KBM-7 (cell line): Measurements from ENCODE around the gene ROBO1.
"Not testable (repeated sequence)": the region's sequence is repeated elsewhere in the genome, so short reads cannot be mapped to it uniquely, and the experiment has no call there.

Experiments used
- DNase-seq: peaks from one replicate; pipeline ENCODE4 v3.0.0-alpha.2; 2015
- in situ Hi-C: fragments of 300-500 bp; cut with MboI; formaldehyde crosslinking; loops from 2 replicates; pipeline ENCODE4 v1.14.3; 2020; ENCODE audit warnings: low sequenced_read_pairs, low pct_unique_long_range_greater_than_20kb, mixed read lengths

Gene ROBO1

DNA sequence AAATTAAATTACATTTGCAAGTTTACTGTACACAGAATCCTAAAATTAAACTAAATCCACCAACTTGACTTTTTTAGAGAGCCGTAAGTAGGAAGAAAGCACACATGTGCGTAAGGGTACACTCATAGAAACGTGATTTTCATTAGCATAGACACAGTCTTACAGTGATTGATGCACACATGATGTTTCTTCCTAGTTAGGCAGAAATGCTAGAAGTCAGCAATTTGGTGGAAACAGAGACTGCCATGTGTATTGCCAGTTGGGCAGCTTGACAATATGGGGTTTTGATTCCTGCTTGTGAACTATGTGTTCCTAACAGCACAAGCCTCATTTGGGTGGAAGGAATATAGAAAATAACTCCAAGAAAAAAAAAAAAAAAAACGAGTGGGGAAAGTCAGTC lies 878.5 kb downstream of the ROBO1 start:
- no peak for DNase-seq
- in situ Hi-C loops = no loop called here

- DNase-seq = no peak
- in situ Hi-C loops = no loop called here
Observed at GRCh38 chr3:78888635-78889034, 879.2 kb downstream of the ROBO1 start.

DNA sequence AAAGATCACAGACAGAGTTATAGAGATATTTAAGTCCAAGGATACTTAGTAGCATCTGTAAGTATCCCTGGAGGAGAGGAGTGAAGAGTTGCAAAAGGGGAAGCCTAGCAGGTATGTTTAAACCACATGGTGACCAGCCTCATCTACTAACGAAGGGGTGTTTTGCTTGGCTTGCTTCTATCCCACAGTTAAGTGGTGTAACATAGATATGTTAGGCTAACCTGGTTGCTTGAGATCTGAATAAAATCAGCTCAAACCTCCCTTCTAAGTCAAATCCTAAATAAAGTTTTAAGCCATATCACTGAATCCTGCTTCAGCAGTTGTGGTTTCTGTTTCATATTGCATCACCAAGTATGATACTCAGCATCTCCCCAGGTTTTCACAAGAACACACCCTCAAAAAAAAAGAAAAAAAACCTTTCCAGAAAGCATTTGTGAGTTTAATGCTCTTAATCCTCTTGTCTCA lies 880.2 kb downstream of the ROBO1 start:
- in situ Hi-C loops = no loop called here
- no peak for DNase-seq

DNA sequence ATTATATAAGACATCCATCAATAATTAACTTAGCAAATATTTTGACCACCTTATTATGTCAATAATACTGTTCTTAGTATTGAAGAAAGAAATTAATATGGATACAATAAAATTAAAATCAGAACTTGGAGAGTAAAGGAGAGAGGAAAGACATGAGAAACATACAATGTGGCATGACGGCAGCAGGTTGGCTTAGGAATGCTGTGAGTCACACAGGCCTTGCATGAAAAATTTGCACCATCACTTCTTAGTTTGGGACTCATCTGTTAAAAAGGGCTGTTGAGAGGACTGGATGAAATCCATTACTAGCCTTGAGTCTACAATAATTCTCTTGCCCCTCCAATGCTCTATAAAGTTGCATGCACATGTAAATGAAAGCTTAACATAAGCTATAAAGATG lies 880.8 kb downstream of the ROBO1 start:
- in situ Hi-C loops = no loop called here
- no peak for DNase-seq

DNA sequence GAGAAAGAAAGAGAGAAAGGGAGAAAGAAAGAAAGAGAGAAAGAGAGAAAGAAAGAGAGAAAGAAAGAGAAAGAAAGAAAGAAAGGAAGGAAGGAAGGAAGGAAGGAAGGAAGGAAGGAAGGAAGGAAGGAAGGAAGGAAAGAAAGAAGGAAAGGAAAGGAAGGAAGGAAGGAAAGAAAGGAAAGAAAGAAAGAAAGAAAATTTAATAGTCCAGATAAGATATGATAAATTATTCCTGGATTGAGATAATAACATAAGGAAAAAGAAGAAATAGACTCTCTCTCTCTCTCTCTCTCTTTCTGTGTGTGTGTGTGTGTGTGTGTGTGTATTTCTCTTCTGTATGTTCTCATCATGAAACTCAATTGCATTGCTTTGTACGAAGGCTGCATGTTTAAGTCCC lies 883.2 kb downstream of the ROBO1 start:
- in situ Hi-C loops, DNase-seq: not testable (repeated sequence)

DNA sequence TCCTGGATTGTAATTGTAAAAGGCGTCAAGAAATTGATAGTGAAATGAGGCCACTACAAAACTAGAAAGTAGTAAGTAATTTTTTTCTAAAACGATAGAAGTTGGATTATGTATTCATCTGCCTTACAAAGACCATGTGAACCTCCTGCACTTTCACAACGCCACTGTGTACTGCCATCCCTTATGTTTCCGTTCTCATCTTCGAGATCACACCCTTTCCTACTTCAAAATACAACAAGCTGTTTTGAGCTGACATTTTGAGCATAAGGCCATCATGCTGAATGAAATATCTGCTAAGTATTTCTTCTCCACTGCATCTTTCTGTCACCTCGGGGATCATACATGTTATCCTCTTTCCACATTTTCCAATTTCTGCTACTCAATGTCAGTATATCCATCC lies 885.5 kb downstream of the ROBO1 start:
- DNase-seq = no peak
- in situ Hi-C loops = no loop called here

GRCh38 chr3:78881501-78881900 lies 886.3 kb downstream of the ROBO1 start:
- no peak for DNase-seq
- in situ Hi-C loops = no loop called here

DNA sequence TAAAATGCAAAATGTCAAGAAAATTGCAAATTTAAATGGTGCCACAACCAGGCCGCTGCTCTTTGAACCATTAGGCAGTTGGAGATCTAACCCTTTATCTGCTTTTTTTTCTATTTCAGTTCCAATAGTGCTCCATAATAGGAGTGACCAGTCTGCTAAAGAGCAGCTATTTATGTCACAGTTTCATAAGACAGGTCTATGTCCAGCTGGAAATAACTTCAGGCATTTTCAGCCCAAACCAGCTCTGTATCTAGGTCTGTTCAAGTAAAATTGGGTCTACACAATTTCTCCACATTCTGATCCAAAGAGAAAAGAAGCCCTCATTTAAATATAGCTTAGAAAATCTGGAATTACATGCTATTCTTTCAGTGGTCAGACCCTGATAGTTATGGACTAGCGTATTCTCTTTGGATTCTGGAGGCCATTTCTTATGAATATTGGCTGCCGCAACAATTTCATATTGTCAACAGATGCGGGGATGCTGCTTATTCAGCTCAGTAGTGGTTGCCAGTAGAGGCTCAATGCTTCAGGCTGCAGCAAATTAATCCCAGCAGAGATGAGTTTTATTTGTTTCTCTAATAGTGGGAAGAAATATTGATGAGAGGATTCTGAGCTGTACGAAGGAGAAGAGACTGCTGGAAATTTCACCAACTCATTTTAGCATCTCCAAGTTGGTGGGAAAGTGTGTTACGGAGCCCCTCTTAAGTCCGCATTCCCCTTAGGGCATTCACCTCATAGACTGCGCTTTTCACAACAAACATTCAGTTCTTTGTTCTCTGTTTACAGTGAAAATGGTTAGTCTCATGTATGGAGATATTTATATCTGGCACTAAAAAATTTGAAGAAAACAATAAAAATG lies 887.0 kb downstream of the ROBO1 start:
- in situ Hi-C loops = no loop called here
- no peak for DNase-seq

DNA sequence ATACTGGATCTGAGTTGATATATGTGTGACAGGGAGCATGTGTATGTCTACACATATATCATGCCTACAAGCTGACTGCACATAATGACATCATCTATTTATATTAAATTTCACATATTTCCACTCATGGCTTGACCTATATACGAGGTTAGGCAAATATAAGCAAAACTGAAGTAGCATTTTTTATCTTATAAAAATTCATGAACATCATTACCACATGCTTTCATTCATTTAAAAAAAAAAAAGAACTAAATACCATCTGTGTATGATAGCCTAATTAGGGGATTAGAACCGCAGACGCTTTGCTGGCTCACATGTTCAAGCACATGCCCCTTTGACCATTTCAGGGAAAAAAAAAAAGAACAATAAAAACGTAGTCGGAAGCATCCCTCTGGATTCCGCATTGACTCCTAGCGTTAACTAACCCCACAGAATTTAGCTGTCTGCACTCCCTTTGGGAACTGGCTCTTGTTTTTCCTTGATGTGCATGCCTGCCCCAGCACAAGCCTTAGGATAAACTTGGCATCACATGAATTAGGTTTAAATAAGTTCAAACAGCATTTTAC lies 888.4 kb downstream of the ROBO1 start:
- in situ Hi-C loops = no loop called here
- DNase-seq = no peak

DNA sequence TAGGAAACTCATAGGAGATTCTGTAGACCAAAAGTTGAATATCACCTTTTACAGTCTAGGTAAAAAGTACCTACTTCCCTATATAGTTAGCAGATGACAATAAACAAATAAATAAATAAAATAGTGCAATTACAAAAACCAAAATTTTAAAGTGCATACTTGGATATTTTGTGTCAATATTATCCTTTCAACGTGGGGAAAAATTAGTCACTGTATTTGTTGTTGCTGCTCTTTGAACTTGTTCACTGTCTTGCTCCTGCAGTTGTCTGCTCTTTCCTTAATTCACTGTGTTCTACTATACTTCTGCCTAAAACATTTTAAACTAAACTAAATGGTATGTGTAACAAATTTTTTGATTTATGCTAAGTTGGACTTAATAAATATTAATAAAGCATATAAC lies 889.0 kb downstream of the ROBO1 start:
- DNase-seq = no peak
- in situ Hi-C loops = no loop called here

DNA sequence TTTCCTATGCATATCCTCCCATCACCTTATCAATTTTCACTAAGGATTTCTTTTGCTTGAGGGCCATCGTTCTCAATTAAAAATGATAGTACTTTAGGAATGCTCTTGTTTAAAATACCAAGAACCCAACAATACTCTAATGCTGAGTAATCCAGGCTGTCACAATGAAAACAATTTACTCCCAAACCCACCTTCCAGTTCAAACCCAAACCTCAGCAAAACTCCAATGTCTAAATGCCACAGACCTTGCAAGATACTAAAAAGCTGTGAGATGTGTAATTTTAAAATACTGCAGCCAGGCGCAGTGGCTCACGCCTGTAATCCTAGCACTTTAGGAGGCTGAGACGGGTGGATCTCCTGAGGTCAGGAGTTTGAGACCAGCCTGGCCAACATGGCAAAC lies 889.8 kb downstream of the ROBO1 start:
- in situ Hi-C loops = no loop called here

GRCh38 chr3:78875851-78876250 lies 891.9 kb downstream of the ROBO1 start:
- in situ Hi-C loops = no loop called here
- no peak for DNase-seq

More for the DNA sequence above, 889.8 kb downstream of the ROBO1 start:
- DNase-seq = no peak

DNA sequence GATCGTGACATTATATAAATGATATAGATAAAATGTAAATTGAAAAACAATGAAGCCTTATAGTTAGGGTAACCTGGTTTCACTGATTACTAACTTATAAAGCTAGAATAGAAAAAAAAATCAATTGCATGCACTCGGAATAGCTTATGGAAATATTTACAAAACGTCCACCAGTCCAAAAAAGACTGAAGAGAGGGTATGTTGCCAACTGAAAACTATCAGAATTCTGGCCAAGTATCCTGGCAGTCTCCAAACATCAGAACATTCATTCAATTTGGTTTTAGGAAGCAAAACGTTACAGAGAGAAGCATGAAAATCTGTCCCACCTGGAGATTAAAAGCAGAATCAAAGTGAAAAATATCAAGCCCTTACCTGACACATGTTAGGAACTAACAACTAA lies 892.4 kb downstream of the ROBO1 start:
- in situ Hi-C loops = no loop called here
- DNase-seq = no peak

DNA sequence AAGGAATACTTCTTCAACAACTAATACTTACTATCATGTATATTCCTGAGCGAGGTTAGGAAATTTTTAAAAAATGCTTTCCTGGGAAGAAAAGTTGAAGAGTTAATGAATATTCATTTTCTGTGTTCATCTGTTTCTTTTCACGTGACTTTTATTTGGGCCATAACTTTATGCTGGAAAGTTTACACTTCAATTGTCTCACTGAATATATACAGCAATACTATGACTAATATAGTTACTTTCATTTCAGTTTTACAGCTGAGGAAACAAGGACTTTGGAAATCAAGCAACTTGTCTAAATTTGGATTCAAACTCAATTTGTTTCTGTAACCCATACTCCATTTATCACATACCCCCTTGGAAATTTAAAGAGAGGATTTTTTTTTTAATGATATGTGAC lies 894.2 kb downstream of the ROBO1 start:
- in situ Hi-C loops = no loop called here
- no peak for DNase-seq

- no peak for DNase-seq
- in situ Hi-C loops = no loop called here
Observed at GRCh38 chr3:78872195-78872594, 895.6 kb downstream of the ROBO1 start.

DNA sequence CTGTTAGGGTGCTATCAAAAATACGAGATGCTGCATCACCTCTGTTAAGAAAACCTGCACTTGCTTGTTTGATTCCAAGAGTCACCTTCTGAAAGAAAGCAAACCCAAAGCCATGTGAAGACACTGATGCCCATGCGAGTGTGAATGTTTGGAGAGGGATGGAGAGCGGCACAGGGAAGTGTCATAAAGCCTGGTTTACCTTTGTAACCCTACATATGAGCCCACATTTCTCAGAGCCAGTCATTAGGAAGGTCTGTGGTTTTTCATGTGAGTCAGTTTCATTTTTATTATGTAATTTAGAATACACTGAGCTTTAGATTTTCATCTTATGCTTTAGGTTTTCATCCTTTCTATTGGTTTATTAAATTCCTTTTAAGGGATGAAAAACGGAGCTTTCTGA lies 896.8 kb downstream of the ROBO1 start:
- in situ Hi-C loops = no loop called here

DNA sequence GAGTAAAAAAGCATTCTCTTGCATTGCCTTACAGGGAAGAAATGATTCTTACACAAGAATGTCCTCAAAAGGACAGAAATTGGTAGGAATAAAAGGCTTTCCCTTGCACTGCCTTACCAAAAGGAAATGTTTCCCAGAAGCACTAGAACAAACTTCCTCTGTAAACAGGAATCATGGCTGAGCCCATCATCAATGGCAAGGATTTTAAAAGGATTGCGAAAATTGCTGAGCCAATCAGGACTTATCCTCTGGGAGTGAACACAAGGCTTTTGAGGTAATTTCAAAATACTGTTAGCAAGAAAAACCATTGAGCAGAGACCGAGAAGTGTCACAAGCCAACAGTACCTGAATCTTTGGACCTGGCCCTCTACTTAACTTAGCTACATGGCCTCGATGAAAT lies 897.3 kb downstream of the ROBO1 start:
- no peak for DNase-seq
- in situ Hi-C loops = no loop called here

More for the DNA sequence above, 896.8 kb downstream of the ROBO1 start:
- DNase-seq = no peak

GRCh38 chr3:78868570-78868969 lies 899.2 kb downstream of the ROBO1 start:
- in situ Hi-C loops = no loop called here
- DNase-seq = no peak

DNA sequence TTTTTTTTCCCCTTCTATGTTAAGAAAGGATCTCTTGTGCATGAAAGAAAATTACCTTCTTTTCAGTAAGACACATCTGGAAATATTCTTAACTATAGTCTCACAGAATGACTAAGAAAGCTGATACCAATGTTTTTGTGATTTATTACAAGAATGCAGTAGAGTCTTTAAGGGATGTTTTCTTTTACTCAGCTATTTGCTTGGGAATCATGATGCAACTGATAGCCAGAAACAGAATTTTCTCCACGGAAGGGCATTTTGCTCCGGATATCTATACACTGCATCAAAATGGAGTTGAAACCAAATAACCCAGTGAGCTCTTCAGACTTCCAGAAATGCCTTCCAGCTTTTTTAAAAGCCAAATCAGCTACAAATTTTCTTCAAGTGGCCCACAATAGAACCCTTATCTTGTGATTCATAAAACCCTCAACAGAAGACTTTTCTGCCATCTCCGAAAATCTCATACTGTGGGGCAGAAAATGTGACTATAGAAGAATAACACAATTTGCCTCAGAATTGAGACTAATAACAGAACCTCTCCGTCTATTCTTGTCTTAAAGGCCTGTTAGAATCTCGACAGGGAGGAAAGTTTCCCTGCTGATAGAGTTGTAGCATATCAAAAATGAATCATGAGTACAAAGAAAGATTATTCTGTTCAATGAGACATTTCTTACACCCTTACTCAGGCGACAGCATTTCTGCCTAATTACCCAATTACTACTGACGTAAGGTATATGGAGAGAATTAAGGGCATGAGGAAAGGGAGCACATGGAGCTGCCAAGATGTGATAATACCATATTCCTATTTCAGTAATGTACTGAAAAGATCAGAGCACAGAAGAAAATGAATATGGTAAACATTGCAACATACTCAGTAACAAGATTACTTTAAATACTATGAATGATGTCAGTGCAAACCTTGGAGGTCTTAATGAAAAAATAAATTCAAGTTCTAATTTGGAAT lies 900.1 kb downstream of the ROBO1 start:
- in situ Hi-C loops = no loop called here
- DNase-seq = no peak
